Measurements from ENCODE around the gene ESD.
"Not testable (repeated sequence)": the region's sequence is repeated elsewhere in the genome, so short reads cannot be mapped to it uniquely, and the experiment has no call there.

Gene ESD

DNA sequence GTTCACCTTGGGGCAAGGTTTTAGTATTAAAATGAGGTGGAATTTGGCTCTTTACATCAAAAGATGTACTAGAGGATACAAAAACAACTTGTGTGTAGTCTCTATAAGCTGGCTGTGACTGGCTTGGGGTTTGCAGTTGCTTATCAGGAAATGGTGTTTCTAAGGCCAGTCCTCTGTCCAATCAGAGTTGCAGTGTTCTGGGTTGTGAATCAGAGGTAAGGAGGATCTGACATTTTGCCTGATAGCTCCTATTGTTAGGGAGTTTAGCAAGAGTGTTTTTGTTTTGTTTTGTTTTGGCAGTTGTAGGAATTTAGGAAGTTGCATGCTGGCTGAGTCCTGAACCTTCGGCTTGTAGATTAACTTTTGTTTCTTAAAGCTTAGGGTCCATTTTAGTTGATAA, 20.1 kb upstream of the ESD start:
- Histone ChIP-seq H3K27me3 (ENCODE audit: control insufficient read depth, insufficient read depth, low read length) (no peaks in the 10 kb centered on the region), H3K4me1 (ENCODE audit: control insufficient read depth, insufficient read depth, low read length) (peaks cover 5% of the 10 kb centered on the region), H3K4me3 (ENCODE audit: low read depth, low read length) (no peak overlapping the region), H3K27ac (ENCODE audit: low read depth, low read length) (no peak overlapping the region), H3K9me3 (ENCODE audit: control insufficient read depth, insufficient read depth, low read depth, low read length) (peaks cover 2% of the 10 kb centered on the region; the same call in 1 of the 2 replicates), H3K9ac (ENCODE audit: low read length) (no peak overlapping the region), H3K36me3 (ENCODE audit: control insufficient read depth, insufficient read depth, low read length) (no peaks in the 10 kb centered on the region)

- Histone ChIP-seq H3K27ac (ENCODE audit: low read depth, low read length) (no peak overlapping the region), H3K9ac (ENCODE audit: low read length) (no peak overlapping the region), H3K4me3 (ENCODE audit: low read depth, low read length) (no peak overlapping the region), H3K27me3 (ENCODE audit: control insufficient read depth, insufficient read depth, low read length) (no peaks in the 10 kb centered on the region), H3K9me3 (ENCODE audit: control insufficient read depth, insufficient read depth, low read depth, low read length) (peaks cover 2% of the 10 kb centered on the region; the same call in 1 of the 2 replicates), H3K4me1 (ENCODE audit: control insufficient read depth, insufficient read depth, low read length) (peaks cover 5% of the 10 kb centered on the region), H3K36me3 (ENCODE audit: control insufficient read depth, insufficient read depth, low read length) (no peaks in the 10 kb centered on the region)
Measured at GRCh38 chr13:46816371-46816770, 19.4 kb upstream of the ESD start.

GRCh38 chr13:46812301-46812797, 15.4 kb upstream of the ESD start:
- Histone ChIP-seq H3K9ac (ENCODE audit: low read length) (no peak overlapping the region), H3K9me3 (ENCODE audit: control insufficient read depth, insufficient read depth, low read depth, low read length) (peaks cover 2% of the 10 kb centered on the region; the same call in 1 of the 2 replicates), H3K27me3 (ENCODE audit: control insufficient read depth, insufficient read depth, low read length) (no peaks in the 10 kb centered on the region), H3K4me3 (ENCODE audit: low read depth, low read length) (no peak overlapping the region), H3K4me1 (ENCODE audit: control insufficient read depth, insufficient read depth, low read length) (peaks cover 2% of the 10 kb centered on the region), H3K36me3 (ENCODE audit: control insufficient read depth, insufficient read depth, low read length) (no peaks in the 10 kb centered on the region), H3K27ac (ENCODE audit: low read depth, low read length) (no peak overlapping the region)

GRCh38 chr13:46810440-46810839, 13.5 kb upstream of the ESD start:
- H3K27me3 ChIP-seq (ENCODE audit: control insufficient read depth, insufficient read depth, low read length), result no peaks in the 10 kb centered on the region
- no peak overlapping the region for H3K4me3 ChIP-seq (ENCODE audit: low read depth, low read length)
- no peak overlapping the region for H3K27ac ChIP-seq (ENCODE audit: low read depth, low read length)
- H3K4me1 ChIP-seq (ENCODE audit: control insufficient read depth, insufficient read depth, low read length), result no peaks in the 10 kb centered on the region
- H3K9ac ChIP-seq (ENCODE audit: low read length), result no peak overlapping the region
- no peaks in the 10 kb centered on the region for H3K36me3 ChIP-seq (ENCODE audit: control insufficient read depth, insufficient read depth, low read length)
- H3K9me3 ChIP-seq (ENCODE audit: control insufficient read depth, insufficient read depth, low read depth, low read length), result peaks cover 2% of the 10 kb centered on the region; the same call in 1 of the 2 replicates

DNA sequence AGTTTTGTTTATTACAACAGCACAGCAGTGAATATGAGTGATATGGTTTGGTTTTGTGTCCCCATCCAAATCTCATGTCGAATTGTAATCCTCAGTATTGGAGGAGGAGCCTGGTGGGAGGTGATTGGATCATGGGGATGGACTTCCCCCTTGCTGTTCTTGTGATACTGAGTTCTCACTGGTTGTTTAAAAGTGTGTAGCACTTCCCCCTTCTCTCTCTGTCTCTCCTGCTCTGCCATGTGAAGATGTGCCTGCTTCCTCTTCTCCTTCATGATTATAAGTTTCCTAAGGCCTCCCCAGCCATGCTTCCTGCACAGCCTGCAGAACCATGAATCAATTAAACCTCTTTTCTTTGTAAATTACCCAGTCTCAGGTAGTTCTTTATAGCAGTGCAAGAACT, 8.0 kb upstream of the ESD start:
- not testable (repeated sequence) for H3K4me3 ChIP-seq (ENCODE audit: low read depth, low read length); H3K27ac ChIP-seq (ENCODE audit: low read depth, low read length); H3K27me3 ChIP-seq (ENCODE audit: control insufficient read depth, insufficient read depth, low read length); H3K9ac ChIP-seq (ENCODE audit: low read length); H3K9me3 ChIP-seq (ENCODE audit: control insufficient read depth, insufficient read depth, low read depth, low read length); H3K4me1 ChIP-seq (ENCODE audit: control insufficient read depth, insufficient read depth, low read length); H3K36me3 ChIP-seq (ENCODE audit: control insufficient read depth, insufficient read depth, low read length)

GRCh38 chr13:46804391-46804815, 7.4 kb upstream of the ESD start:
- Histone ChIP-seq H3K4me3 (ENCODE audit: low read depth, low read length) (no peak overlapping the region), H3K9ac (ENCODE audit: low read length) (no peak overlapping the region), H3K4me1 (ENCODE audit: control insufficient read depth, insufficient read depth, low read length) (no peaks in the 10 kb centered on the region), H3K36me3 (ENCODE audit: control insufficient read depth, insufficient read depth, low read length) (no peaks in the 10 kb centered on the region), H3K27ac (ENCODE audit: low read depth, low read length) (no peak overlapping the region), H3K9me3 (ENCODE audit: control insufficient read depth, insufficient read depth, low read depth, low read length) (no peaks in the 10 kb centered on the region), H3K27me3 (ENCODE audit: control insufficient read depth, insufficient read depth, low read length) (no peaks in the 10 kb centered on the region)

- H3K36me3 ChIP-seq (ENCODE audit: control insufficient read depth, insufficient read depth, low read length), result no peaks in the 10 kb centered on the region
- no peaks in the 10 kb centered on the region for H3K27me3 ChIP-seq (ENCODE audit: control insufficient read depth, insufficient read depth, low read length)
- no peaks in the 10 kb centered on the region for H3K9me3 ChIP-seq (ENCODE audit: control insufficient read depth, insufficient read depth, low read depth, low read length)
- H3K9ac ChIP-seq (ENCODE audit: low read length), result no peak overlapping the region
- no peak overlapping the region for H3K4me3 ChIP-seq (ENCODE audit: low read depth, low read length)
- H3K27ac ChIP-seq (ENCODE audit: low read depth, low read length), result no peak overlapping the region
- no peaks in the 10 kb centered on the region for H3K4me1 ChIP-seq (ENCODE audit: control insufficient read depth, insufficient read depth, low read length)
Measured at GRCh38 chr13:46803586-46803985, 6.6 kb upstream of the ESD start.

DNA sequence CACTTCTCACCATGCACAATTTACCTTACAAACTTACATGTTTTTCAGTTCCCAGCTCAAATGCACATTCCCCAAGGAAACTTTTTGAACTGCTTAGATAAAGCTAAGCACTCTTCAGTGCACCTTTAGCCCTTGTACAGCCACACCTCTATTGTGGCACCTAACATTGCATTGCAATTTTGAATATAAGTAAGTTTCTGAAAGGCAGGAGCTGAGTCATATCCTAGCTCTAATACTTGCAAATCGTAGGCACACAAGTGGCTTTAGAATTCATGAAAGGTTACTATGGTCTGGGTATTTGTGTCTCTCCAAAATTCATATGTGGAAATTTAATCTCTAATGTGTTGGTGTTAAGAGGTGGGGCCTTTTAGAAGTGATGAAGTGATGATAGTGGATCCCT, 4.9 kb upstream of the ESD start:
- no peaks in the 10 kb centered on the region for H3K27me3 ChIP-seq (ENCODE audit: control insufficient read depth, insufficient read depth, low read length)
- H3K4me3 ChIP-seq (ENCODE audit: low read depth, low read length), result no peak overlapping the region
- H3K36me3 ChIP-seq (ENCODE audit: control insufficient read depth, insufficient read depth, low read length), result no peaks in the 10 kb centered on the region
- peaks cover 8% of the 10 kb centered on the region; the same call in 1 of the 2 replicates for H3K4me1 ChIP-seq (ENCODE audit: control insufficient read depth, insufficient read depth, low read length)
- H3K9ac ChIP-seq (ENCODE audit: low read length), result no peak overlapping the region
- no peaks in the 10 kb centered on the region for H3K9me3 ChIP-seq (ENCODE audit: control insufficient read depth, insufficient read depth, low read depth, low read length)
- H3K27ac ChIP-seq (ENCODE audit: low read depth, low read length), result no peak overlapping the region

DNA sequence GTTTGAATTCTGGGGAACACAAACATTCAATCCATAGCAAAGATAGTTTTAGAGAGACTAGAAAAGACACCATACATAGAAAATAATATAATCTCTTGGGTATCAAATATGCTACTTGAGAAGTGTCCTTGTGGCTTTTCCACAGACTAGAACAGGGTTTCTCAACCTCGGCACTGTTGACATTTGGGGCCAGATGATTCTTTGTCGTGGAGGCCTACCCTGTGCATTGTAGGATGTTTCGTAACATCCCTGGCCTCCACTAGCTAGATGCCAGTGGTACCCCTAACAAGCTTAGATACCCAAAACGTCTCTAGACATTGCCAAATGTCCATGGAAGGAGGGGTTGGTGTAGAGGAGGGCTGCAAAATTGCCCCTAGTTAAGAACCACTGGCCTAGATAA, 2.2 kb upstream of the ESD start:
- Histone ChIP-seq H3K9ac (ENCODE audit: low read length) (no peak overlapping the region), H3K4me3 (ENCODE audit: low read depth, low read length) (no peak overlapping the region), H3K27me3 (ENCODE audit: control insufficient read depth, insufficient read depth, low read length) (no peaks in the 10 kb centered on the region), H3K9me3 (ENCODE audit: control insufficient read depth, insufficient read depth, low read depth, low read length) (no peaks in the 10 kb centered on the region), H3K4me1 (ENCODE audit: control insufficient read depth, insufficient read depth, low read length) (peaks cover 22% of the 10 kb centered on the region), H3K36me3 (ENCODE audit: control insufficient read depth, insufficient read depth, low read length) (no peaks in the 10 kb centered on the region), H3K27ac (ENCODE audit: low read depth, low read length) (no peak overlapping the region)

DNA sequence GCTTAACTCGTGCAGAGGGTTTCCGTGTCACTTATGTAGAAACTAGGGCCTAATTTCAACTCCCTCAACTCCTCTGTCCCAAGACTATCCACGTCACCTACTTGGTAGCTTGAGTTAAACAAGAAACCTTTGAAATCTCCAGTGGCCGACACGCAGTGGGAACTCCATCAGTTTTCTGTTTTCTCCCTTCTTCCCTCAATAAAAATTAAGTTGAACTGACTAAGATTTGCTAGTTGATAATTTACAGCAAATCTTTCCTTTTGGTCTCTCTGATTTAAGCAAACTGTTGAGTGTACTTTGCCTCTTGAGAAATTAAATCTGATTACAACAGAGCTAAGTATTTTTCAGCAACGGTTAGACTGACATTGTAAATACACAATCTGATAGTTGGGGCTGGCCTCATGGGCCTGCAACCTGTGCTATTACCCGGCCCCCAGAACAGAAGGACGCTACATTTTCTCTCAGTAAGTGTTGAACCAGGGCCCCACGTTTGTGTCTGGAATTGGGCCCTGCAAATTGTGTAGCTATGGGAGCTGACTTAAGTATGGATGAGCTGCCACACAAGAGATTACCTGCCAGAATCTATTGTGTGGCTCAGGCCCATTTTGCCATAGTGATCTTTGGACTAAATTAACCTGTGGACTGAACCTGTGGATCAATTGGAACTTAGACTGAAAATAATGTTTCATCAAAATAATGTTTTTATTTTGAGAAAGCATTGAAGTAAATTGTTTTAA, 708 bp upstream of the ESD start:
- Histone ChIP-seq H3K27ac (ENCODE audit: low read depth, low read length) (peak overlapping the region; percentile 52; the same call in 1 of the 2 replicates), H3K36me3 (ENCODE audit: control insufficient read depth, insufficient read depth, low read length) (no peaks in the 10 kb centered on the region), H3K4me3 (ENCODE audit: low read depth, low read length) (peak overlapping the region; percentile 95)

DNA sequence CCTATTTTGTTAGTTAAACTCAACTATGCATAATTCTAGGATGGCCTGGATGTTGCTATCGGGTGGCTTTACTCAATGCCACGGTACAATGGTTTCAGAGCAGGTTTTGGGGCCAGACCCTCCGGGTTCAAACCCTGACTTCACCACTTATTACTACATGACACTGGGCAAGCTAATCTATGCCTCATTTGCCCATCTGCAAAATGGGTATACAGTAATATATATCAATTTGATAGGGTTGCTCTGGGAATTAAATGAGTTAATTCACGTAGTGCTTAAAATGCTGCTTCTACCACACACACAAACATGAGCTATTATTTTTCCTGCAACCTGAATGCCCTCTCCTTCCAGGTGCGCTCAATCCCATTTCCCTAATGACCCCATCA, 839 bp downstream of the ESD start:
- H3K27ac ChIP-seq (ENCODE audit: low read depth, low read length), result no peak overlapping the region
- H3K36me3 ChIP-seq (ENCODE audit: control insufficient read depth, insufficient read depth, low read length), result 0 out of 2 replicates have a peak, but pooled peaks cover 10% of the 10 kb centered on the region
- no peaks in the 10 kb centered on the region for H3K27me3 ChIP-seq (ENCODE audit: control insufficient read depth, insufficient read depth, low read length)
- H3K9me3 ChIP-seq (ENCODE audit: control insufficient read depth, insufficient read depth, low read depth, low read length), result no peaks in the 10 kb centered on the region
- peaks cover 22% of the 10 kb centered on the region for H3K4me1 ChIP-seq (ENCODE audit: control insufficient read depth, insufficient read depth, low read length)
- peak overlapping the region; percentile 93 for H3K9ac ChIP-seq (ENCODE audit: low read length)
- H3K4me3 ChIP-seq (ENCODE audit: low read depth, low read length), result peak overlapping the region; percentile 95

More for the DNA sequence above, 708 bp upstream of the ESD start:
- Histone ChIP-seq H3K4me1 (ENCODE audit: control insufficient read depth, insufficient read depth, low read length) (peaks cover 22% of the 10 kb centered on the region), H3K9ac (ENCODE audit: low read length) (peak overlapping the region; percentile 79), H3K9me3 (ENCODE audit: control insufficient read depth, insufficient read depth, low read depth, low read length) (no peaks in the 10 kb centered on the region), H3K27me3 (ENCODE audit: control insufficient read depth, insufficient read depth, low read length) (no peaks in the 10 kb centered on the region)
